Subcutaneous adipose tissue (tissue), 4 donors: ENCODE data around the gene FRYL. TPM values are rescaled to one million over a fixed set of nuclear protein-coding genes. Genes with fewer than 3 reads are reported as not detected.

Source experiments
- total RNA-seq, 4 donors: library from RNA; depleted of rRNA; stranded (reverse); fragments of >200 nt; gene quantifications; one replicate each; pipeline ENCODE4 v1.1.0, GENCODE V29; 2016
- TF ChIP-seq, protein P1 (sequence below): fragments of 450-650 bp; IDR thresholded peaks from one replicate; pipeline ENCODE4 v1.5.1; 2016; ENCODE audit warnings: low read depth, mild to moderate bottlenecking, control low read depth, antibody characterized with exemption, moderate library complexity

FRYL gene
- total RNA-seq, 4 donors from 2014 or later, result 69.1 to 140 (median 90.0) TPM

DNA sequence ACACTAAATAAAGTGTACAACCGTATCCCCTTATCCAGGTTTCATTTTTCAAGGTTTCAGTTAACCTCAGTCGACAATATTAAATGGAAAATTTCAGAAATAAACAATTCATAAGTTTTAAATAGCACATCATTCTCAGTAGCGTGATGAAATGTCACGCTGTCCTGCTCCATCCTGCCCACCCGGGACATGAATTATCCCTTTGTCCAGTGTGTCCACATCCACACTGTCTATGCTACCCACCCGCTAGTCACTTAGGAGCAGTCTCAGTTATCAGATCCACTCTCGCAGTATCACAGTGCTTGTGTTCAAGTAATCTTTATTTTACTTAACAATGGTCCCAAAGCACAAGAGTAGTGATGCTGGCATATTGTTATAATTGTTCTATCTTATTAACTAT lies 54.7 kb downstream of the FRYL start:
- TF ChIP-seq, protein P1, sequence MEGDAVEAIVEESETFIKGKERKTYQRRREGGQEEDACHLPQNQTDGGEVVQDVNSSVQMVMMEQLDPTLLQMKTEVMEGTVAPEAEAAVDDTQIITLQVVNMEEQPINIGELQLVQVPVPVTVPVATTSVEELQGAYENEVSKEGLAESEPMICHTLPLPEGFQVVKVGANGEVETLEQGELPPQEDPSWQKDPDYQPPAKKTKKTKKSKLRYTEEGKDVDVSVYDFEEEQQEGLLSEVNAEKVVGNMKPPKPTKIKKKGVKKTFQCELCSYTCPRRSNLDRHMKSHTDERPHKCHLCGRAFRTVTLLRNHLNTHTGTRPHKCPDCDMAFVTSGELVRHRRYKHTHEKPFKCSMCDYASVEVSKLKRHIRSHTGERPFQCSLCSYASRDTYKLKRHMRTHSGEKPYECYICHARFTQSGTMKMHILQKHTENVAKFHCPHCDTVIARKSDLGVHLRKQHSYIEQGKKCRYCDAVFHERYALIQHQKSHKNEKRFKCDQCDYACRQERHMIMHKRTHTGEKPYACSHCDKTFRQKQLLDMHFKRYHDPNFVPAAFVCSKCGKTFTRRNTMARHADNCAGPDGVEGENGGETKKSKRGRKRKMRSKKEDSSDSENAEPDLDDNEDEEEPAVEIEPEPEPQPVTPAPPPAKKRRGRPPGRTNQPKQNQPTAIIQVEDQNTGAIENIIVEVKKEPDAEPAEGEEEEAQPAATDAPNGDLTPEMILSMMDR, result no peak

DNA sequence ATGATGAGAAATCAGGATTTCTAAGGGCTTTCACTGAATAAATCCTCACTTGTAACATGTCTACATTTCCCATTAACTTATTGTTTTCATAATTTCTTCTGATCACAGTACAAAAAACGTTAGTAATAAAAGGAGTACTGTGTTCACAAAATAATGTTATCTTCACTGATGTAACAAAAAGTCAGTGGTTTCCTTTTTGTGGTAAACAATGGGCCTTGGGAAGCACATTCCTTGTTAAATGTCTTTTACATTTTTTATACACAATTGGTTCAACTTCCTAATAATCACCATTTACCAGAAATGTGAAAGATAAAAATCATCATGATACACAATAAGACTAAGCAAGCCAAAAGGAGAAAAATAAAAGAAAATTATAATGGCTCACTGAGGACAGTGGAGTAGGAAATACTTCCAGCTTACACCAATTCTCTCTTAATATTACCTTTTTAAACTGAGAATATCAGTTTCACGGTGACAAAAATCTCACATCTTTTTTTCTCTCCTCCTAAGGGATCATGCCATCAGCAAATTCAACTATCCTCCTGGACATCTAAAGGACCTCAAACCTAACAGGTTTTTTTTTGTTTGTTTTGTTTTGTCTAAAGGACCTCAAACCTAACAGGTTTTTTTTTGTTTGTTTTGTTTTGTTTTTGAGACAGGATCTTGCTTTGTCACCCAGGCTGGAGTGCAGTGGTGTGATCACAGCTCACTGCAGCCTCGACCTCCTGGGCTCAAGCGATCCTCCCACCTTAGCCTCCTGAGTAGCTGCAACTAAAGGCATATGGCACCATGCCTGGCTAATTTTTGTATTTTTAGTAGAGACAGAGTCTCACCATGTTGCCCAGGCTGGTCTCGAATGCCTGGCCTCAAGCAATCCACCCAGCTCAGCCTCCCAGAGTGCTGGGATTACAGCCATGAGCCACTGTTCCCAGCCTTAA lies 57.3 kb downstream of the FRYL start:
- TF ChIP-seq, protein P1, result no peak

DNA sequence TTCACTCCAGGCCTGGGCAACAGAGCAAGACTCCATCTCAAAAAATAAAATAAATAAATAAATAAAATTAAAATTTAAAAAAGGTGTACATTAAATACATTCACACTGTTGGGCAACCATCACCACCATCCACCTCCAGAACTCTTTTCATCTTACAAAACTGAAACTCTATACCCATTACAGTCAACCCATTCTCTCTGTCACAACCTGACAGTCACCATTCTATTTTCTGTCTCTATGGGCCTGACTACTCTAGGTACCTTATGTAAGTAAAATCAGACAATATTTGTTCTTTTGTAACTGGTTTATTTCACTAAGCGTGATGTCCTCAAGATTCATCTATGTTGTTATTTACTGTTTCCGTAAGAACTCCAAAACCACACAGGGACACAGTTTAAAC lies 59.6 kb downstream of the FRYL start:
- TF ChIP-seq, protein P1, result no peak

DNA sequence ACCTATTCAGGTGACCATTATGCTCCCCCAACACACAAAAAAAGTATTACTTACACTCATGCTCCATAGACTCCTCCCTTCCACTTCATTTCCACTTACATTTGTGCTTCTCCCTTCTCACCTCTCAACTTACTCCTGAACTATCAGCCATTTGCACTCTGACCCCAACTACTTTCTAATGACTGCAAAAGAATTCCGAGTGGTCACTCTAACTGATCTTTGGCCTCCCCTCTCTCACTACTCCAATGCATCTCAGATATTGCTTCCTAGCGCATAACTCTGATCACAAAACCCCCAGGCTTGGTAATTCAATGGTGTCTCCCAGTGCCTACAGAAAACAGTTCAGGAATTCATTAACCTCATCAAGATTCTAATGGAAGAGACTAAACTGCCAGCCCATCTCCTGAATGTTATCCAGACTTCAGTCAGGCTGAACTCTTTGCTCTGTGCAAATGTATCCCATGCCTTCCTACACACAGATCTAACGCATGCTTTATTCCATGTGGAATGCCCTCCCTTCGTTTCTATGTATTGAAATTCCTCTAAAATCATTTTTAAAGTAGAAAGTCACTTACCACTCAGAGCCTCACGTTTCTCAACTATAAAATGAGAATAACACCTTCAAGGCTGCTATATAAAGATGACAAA lies 61.1 kb downstream of the FRYL start:
- TF ChIP-seq, protein P1, result no peak

DNA sequence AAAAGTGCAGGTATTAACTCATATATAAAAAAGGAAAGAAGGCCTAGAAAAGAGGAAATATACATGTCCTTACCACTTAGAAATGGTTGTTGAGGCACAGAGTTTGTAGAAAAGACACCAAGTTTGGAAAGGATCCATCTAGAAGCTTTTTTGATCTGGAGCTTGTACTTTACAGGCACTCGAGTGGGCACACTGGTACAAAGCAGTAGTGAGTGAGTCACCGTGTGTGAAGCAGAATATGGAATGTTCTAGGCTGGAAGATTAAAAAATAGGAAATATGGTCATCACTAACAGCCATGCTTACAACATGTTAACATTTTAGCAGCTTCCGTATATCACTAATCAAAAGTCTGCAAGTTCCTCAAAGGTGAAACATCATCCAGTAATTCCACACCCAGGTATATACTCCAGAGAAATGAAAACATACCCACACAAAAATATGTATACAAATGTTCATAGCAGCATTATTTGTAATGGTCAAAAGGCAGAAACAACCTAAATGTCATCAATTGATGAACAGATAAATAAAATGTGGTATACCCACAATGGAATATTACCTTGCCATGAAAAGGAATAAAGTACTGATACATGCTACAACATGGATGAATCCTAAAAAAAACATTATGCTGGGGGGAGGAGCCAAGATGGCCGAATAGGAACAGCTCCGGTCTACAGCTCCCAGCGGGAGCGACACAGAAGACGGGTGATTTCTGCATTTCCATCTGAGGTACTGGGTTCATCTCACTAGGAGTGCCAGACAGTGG lies 69.5 kb downstream of the FRYL start:
- TF ChIP-seq, protein P1, result no peak

DNA sequence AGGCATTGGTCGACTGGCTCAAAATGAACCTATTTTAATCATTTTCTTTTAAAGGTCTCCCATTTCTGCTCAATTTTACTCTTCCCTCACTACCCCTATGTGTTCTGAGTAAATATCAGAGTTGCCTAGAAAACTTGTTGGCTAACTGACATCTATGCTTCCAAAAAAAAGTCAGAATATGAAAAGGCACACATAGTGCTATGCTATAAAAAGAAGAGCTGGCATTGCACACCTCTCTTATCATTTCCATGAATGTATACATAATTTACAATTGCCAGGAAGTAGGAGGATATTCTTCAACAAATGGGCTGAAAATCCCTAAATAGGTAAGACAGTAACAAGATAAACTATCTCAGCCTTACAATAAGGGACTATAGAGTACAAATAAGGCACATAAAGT lies 70.2 kb downstream of the FRYL start:
- TF ChIP-seq, protein P1, result no peak

DNA sequence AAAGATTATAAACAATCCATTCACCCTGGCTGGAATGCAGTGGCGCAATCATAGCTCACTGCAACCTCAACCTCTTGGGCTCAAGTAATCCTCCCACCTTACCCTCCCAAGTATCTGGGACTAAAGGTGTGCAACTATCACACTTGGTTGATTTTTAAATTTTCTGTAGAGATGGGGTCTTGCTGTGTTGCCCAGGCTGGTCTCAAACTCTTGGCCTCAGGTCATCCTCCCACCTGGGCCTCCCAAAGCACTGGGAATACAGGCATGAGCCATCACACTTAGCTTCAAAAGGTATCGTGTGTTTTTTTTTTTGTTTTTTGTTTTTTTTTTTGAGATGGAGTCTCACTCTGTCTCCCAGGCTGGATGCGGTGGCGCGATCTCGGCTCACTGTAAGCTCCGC lies 71.5 kb downstream of the FRYL start:
- TF ChIP-seq, protein P1, result no peak
